Measurements from ENCODE around the gene KRTAP4-16. TPM values are rescaled to one million over a fixed set of nuclear protein-coding genes. Genes with fewer than 3 reads are reported as not detected.
"Not testable (repeated sequence)": the region's sequence is repeated elsewhere in the genome, so short reads cannot be mapped to it uniquely, and the experiment has no call there.

Gene KRTAP4-16
- total RNA-seq, 4 donors from 2014 or later = not detected

DNA sequence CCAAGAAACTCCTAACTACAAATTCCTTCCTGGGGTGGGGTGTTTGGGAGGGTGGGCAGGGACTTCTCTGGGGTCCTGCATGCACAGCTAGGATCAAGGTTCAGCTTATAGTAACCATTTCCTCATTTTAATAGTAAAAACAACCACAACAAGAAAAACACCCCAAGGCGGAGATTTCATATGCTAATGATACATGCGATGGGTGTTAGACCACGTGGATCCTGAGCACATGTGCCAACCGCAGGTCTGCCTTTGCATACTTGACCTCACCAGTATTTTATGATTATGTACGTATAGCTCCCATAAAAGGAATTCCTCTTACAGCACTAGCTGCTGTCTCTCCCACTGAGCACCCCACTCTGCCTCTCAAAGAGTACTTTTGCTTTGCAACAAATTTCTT lies 14.3 kb upstream of the KRTAP4-16 start:
- no peaks in the 10 kb centered on the region for H3K36me3 ChIP-seq
- 62 to 69% methylated on average over 5 of the region's 5 CpGs for WGBS, 2 donors
- no peaks in the 10 kb centered on the region for H3K4me1 ChIP-seq
- no peak overlapping the region for H3K27ac ChIP-seq
- H3K9me3 ChIP-seq = no peaks in the 10 kb centered on the region
- H3K4me3 ChIP-seq (replicated peaks in 1 of 3) = no peak overlapping the region
- H3K27me3 ChIP-seq = no peaks in the 10 kb centered on the region
- TF ChIP-seq, protein P1, sequence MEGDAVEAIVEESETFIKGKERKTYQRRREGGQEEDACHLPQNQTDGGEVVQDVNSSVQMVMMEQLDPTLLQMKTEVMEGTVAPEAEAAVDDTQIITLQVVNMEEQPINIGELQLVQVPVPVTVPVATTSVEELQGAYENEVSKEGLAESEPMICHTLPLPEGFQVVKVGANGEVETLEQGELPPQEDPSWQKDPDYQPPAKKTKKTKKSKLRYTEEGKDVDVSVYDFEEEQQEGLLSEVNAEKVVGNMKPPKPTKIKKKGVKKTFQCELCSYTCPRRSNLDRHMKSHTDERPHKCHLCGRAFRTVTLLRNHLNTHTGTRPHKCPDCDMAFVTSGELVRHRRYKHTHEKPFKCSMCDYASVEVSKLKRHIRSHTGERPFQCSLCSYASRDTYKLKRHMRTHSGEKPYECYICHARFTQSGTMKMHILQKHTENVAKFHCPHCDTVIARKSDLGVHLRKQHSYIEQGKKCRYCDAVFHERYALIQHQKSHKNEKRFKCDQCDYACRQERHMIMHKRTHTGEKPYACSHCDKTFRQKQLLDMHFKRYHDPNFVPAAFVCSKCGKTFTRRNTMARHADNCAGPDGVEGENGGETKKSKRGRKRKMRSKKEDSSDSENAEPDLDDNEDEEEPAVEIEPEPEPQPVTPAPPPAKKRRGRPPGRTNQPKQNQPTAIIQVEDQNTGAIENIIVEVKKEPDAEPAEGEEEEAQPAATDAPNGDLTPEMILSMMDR (IDR thresholded peaks at IDR 0.05) = no peak
- TF ChIP-seq POLR2A (IDR thresholded peaks at IDR 0.05) = no peak
- DNase-seq = no peak
- intact Hi-C loops (cut with DNase I) = no loop called here

DNA sequence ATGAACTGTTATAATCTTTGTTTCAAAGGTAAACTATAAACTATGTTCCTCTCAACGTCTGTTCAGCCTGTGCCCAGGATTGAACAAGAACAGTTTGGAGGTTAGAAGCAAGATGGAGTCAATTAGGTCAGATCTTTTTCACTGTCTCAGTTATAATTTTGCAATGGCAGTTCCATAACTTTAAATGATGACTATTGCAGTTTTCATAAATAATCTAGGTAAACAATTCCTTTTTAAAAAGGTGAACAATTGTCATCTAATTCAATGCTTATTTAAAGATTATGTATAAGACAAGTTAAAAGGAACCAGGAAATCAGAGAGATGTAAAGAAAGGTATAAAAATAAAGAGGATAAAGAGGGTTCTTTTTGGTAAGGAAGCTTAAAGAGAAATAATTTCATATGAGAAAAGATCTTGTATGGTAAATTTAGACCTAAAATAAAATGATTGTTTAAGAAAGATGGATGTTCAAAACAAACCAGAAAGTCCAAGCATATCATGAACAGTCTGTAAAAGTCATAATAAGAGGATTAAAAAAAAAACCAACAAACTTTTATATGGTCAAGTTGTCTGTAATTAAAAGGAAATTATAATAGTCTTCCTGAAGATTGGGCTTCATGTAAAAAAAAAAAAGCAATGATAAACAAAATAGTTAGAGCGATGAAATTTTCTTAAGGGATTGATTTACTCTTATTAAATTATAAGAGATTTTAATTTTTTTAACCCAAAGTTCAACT lies 9.3 kb upstream of the KRTAP4-16 start:
- no peak overlapping the region for H3K4me3 ChIP-seq (replicated peaks in 1 of 3)
- no peak for DNase-seq
- intact Hi-C loops (cut with DNase I) = no loop called here
- no peaks in the 10 kb centered on the region for H3K4me1 ChIP-seq
- no peaks in the 10 kb centered on the region for H3K36me3 ChIP-seq
- no peak overlapping the region for H3K27ac ChIP-seq
- 82 to 84% methylated on average over 2 of the region's 2 CpGs for WGBS, 2 donors
- TF ChIP-seq, protein P1 (IDR thresholded peaks at IDR 0.05) = no peak
- no peak for TF ChIP-seq POLR2A (IDR thresholded peaks at IDR 0.05)
- H3K9me3 ChIP-seq = no peaks in the 10 kb centered on the region
- H3K27me3 ChIP-seq = no peaks in the 10 kb centered on the region

DNA sequence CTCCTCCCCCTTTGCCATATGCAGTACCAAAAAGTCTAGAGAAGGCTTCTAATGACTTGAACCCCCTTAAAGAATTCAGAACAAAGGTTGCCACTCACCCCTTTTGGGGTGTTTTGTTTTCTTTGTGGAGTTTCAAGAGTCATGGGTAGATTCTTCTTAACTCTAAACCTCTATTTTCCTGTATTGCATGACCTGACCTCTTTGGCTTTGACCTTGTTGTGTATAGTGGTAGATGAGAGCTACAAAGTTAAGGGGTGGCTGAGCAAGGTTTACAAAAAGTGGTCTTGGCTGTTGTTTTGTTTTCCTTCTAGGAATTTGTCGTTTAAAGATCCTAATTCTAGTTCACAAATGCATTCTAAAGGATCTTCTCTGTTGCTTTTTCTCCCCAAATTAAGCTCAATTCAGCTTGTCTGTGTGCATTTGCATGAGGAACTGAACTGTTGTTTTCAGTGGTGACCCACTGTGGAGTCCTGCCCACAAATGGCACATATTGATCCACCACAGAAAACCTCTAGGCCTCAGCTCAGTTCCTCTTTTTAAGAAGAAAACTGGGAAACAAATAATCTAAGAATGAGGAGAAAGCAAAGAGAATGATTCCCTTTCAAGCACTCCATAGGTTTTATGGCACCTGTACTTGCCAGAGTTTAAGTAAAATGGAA lies 6.8 kb upstream of the KRTAP4-16 start:
- H3K36me3 ChIP-seq; H3K27ac ChIP-seq; H3K9me3 ChIP-seq; H3K4me3 ChIP-seq (replicated peaks in 1 of 3); H3K27me3 ChIP-seq; DNase-seq; H3K4me1 ChIP-seq; intact Hi-C loops (cut with DNase I): not testable (repeated sequence)
- 0 to 13% methylated on average over 1 of the region's 1 CpG for WGBS, 2 donors

DNA sequence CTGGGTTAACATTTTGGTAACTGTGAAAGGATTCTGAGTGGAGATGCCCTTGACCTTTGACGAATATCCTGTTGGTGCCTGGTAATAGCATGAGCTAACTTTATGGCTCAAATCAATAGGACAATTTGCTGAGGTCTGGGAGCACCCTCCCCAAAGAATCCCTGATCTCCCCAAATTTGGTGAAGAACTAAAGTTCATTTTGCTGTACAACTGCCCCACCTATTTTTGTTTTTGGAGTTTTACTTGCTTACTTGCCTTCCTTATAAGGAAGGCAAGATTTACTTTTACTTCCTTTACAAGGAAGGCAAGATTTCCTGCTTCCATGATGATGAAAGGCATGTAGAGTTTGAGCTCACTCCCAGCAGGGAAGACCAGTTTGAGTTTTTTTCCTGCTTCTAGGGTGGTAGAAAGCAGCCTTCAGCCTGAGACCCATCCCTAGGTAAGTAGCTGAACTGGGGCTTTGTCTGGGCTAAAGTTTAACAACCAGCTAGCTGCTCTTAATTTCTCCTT lies 6.0 kb upstream of the KRTAP4-16 start:
- no peaks in the 10 kb centered on the region for H3K9me3 ChIP-seq
- no peak overlapping the region for H3K4me3 ChIP-seq (replicated peaks in 1 of 3)
- 74 to 82% methylated on average over 1 of the region's 1 CpG for whole genome bisulfite sequencing, 2 donors
- H3K27me3 ChIP-seq = no peaks in the 10 kb centered on the region
- no peaks in the 10 kb centered on the region for H3K4me1 ChIP-seq
- H3K27ac ChIP-seq = no peak overlapping the region
- TF ChIP-seq, protein P1 (IDR thresholded peaks at IDR 0.05) = no peak
- TF ChIP-seq POLR2A (IDR thresholded peaks at IDR 0.05) = no peak
- H3K36me3 ChIP-seq = no peaks in the 10 kb centered on the region
- intact Hi-C loops (cut with DNase I) = no loop called here
- DNase-seq = no peak

DNA sequence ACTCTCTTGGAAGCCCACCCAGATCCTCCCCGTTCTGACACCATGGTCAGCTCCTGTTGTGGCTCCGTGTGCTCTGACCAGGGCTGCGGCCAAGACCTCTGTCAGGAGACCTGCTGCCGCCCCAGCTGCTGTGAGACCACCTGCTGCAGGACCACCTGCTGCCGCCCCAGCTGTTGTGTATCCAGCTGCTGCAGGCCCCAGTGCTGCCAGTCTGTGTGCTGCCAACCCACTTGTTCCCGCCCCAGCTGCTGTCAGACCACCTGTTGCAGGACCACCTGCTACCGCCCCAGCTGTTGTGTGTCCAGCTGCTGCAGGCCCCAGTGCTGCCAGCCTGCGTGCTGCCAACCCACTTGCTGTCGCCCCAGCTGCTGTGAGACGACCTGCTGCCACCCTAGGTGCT lies 3.3 kb upstream of the KRTAP4-16 start, which contains the start of gene KRTAP4-9:
Gene KRTAP4-9, plus strand, starts transcription at position 43 of the 400 bp plus-strand sequence. Its CDS starts 0 bp downstream, at position 43.
- DNase-seq; intact Hi-C loops (cut with DNase I); H3K27ac ChIP-seq; H3K4me3 ChIP-seq (replicated peaks in 1 of 3); H3K4me1 ChIP-seq; H3K9me3 ChIP-seq; H3K36me3 ChIP-seq; H3K27me3 ChIP-seq: not testable (repeated sequence)
- 63 to 77% methylated on average over 2 to 7 of the region's 10 CpGs for WGBS, 2 donors

DNA sequence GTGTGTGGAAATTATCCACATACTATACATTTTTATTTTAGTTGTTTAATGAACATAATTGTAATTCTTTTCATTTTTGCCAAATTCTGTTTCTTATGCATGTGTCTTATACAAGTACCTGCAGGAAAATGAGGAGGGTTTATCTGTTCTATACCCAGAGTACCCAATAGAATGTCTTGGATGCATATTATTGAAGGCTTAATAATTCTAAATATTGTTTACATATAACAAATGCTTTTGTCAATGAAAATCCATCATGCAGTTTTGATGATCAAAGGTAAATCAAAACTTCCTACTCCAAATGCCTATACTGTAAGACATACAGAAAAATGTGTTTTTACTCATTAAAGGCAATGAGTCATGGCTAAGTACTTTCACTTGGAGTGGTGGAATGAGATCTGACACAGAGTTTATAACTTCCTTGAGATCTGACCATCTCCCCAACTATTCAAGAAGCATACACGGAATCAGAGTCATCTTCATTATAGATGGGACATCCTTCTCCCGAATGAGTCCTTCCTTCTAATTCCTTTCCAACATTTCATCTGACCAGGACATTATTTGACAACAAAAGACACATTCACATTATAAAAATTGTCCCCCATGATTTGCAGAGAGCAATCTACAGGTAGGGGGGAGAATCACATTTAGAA lies 2.5 kb upstream of the KRTAP4-16 start:
- H3K9me3 ChIP-seq; DNase-seq; H3K27me3 ChIP-seq; H3K27ac ChIP-seq; H3K4me3 ChIP-seq (replicated peaks in 1 of 3); intact Hi-C loops (cut with DNase I); H3K36me3 ChIP-seq; H3K4me1 ChIP-seq: not testable (repeated sequence)
- WGBS, 2 donors = 74 to 75% methylated on average over 2 of the region's 2 CpGs
